Endodermal cell (in vitro differentiated cells): ENCODE measurements around the gene GZMA. TPM values are rescaled to one million over a fixed set of nuclear protein-coding genes. Genes with fewer than 3 reads are reported as not detected.

ENCODE experiments used
- DNase-seq: peaks from one replicate; pipeline ENCODE4 v3.0.0-alpha.2; 2017
- H3K27ac ChIP-seq: 2 replicates; pipeline ENCODE4 v1.5.1; 2013; ENCODE audit warnings: mild to moderate bottlenecking, low read depth, low read length, moderate library complexity
- H3K27me3 ChIP-seq: 2 replicates; pipeline ENCODE4 v1.6.1; 2013; ENCODE audit warnings: mild to moderate bottlenecking, low read length, moderate library complexity; ENCODE audit not compliant: insufficient read depth, control insufficient read depth, poor library complexity, severe bottlenecking
- H3K36me3 ChIP-seq: 2 replicates; pipeline ENCODE4 v1.7.0; 2013; ENCODE audit warnings: mild to moderate bottlenecking, low read length, moderate library complexity; ENCODE audit not compliant: control insufficient read depth, insufficient read depth
- H3K4me1 ChIP-seq: one replicate; pipeline ENCODE4 v1.7.0; 2013; ENCODE audit warnings: low read length; ENCODE audit not compliant: control insufficient read depth, insufficient read depth
- H3K4me3 ChIP-seq: 2 replicates; pipeline ENCODE4 v1.5.1; 2013; ENCODE audit warnings: mild to moderate bottlenecking, low read length, moderate library complexity
- H3K9ac ChIP-seq: 2 replicates; pipeline ENCODE4 v1.6.1; 2013; ENCODE audit warnings: mild to moderate bottlenecking, low read length, moderate library complexity; ENCODE audit not compliant: poor library complexity, severe bottlenecking; ENCODE audit errors: extremely low read depth
- H3K9me3 ChIP-seq: 2 replicates; pipeline ENCODE4 v1.6.1; 2013; ENCODE audit warnings: mild to moderate bottlenecking, low read length, moderate library complexity; ENCODE audit not compliant: control insufficient read depth
- H3K27ac Mint-ChIP-seq: 2 replicates; pipeline ENCODE4 v1.8.0; 2020; ENCODE audit warnings: mixed read lengths
- H3K27me3 Mint-ChIP-seq: 2 replicates; pipeline ENCODE4 v1.8.0; 2021; ENCODE audit warnings: mild to moderate bottlenecking, mixed read lengths; ENCODE audit not compliant: insufficient read depth
- H3K36me3 Mint-ChIP-seq: 2 replicates; pipeline ENCODE4 v1.8.0; 2020; ENCODE audit warnings: low read depth, mixed read lengths
- H3K4me1 Mint-ChIP-seq: 2 replicates; pipeline ENCODE4 v1.8.0; 2020; ENCODE audit warnings: mixed read lengths
- H3K4me3 Mint-ChIP-seq: 2 replicates; pipeline ENCODE4 v1.8.0; 2020; ENCODE audit warnings: mild to moderate bottlenecking, moderate library complexity, mixed read lengths
- H3K9me3 Mint-ChIP-seq: 2 replicates; pipeline ENCODE4 v1.8.0; 2020; ENCODE audit warnings: mild to moderate bottlenecking, mixed read lengths
- CTCF ChIP-seq: fragments of 200-600 bp; sonication (generic); conservative IDR thresholded peaks from 2 replicates; pipeline ENCODE4 v1.5.0; 2021; ENCODE audit warnings: antibody characterized with exemption, mild to moderate bottlenecking
- WGBS, 2 experiments: methylation state at CpG; one replicate each; pipeline versions ENCODE4 v1.1.5 to v1.1.7; 2013; ENCODE audit warnings: missing lambda C conversion rate in 2 of 2, mixed read lengths in 1 of 2; ENCODE audit not compliant: insufficient coverage in 1 of 2, insufficient read length in 1 of 2; 5-methylcytosine and 5-hydroxymethylcytosine counted together
- total RNA-seq, 2 donors: library from RNA; stranded (reverse); fragmentation: NEBNext Ultra II Directional in 1 of 2; extraction: Animal tissue kit (Norgen Biotek cat#: 25700) in 1 of 2; gene quantifications; 2 replicates in 1 of 2; 3 replicates in 1 of 2; pipeline ENCODE4 v1.2.1, GENCODE V29; 2021

Gene GZMA
- total RNA-seq, 2 donors from 2014 or later = 0.31 TPM; not detected in 1

DNA sequence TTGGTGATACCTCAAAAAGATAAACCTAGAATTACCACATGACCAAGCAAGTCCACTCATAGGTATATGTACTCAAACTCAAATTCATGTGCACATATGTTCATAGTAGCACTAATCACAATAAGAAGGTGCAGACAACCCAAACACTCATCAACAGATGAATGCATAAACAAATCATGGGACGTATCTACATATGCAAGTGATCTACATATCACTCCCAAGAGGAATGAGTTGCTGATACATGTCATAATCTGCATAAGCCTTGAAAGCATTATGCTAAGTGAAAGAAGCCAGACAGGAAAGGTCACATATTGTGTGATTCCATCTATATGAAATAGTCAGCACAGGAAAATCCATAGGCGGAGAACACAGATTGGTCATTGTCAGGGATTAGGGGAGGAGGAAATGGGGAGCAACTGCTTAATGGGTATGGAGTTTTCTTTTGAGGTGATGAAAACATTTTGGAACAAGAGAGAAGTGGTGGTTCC is 46.9 kb downstream of the GZMA start:
- H3K4me1 Mint-ChIP-seq = peaks cover 6% of the 10 kb centered on the region
- no peak for TF ChIP-seq CTCF
- no peaks in the 10 kb centered on the region for H3K36me3 ChIP-seq
- H3K27me3 Mint-ChIP-seq = peaks cover 16% of the 10 kb centered on the region
- H3K4me3 Mint-ChIP-seq = no peak overlapping the region
- H3K9ac ChIP-seq = no peak overlapping the region
- no peak for DNase-seq
- WGBS, 2 experiments = 95 to 100% methylated on average over 1 to 2 of the region's 2 CpGs
- no peak overlapping the region for H3K27ac Mint-ChIP-seq
- no peak overlapping the region for H3K27ac ChIP-seq
- no peaks in the 10 kb centered on the region for H3K27me3 ChIP-seq
- no peaks in the 10 kb centered on the region for H3K36me3 Mint-ChIP-seq
- peaks cover 2% of the 10 kb centered on the region for H3K9me3 Mint-ChIP-seq
- H3K4me1 ChIP-seq = no peaks in the 10 kb centered on the region
- no peak overlapping the region for H3K4me3 ChIP-seq
- no peaks in the 10 kb centered on the region for H3K9me3 ChIP-seq

GRCh38 chr5:55151923-55152842 is 49.7 kb downstream of the GZMA start:
- Histone ChIP-seq H3K4me3 (no peak overlapping the region), H3K36me3 (no peaks in the 10 kb centered on the region), H3K4me1 (no peaks in the 10 kb centered on the region), H3K9me3 (no peaks in the 10 kb centered on the region), H3K27me3 (no peaks in the 10 kb centered on the region), H3K9ac (no peak overlapping the region), H3K27ac (no peak overlapping the region)
- peaks cover 29% of the 10 kb centered on the region for H3K27me3 Mint-ChIP-seq
- H3K4me1 Mint-ChIP-seq = no peaks in the 10 kb centered on the region
- peaks cover 4% of the 10 kb centered on the region for H3K9me3 Mint-ChIP-seq
- H3K36me3 Mint-ChIP-seq = no peaks in the 10 kb centered on the region
- DNase-seq = no peak
- TF ChIP-seq CTCF = no peak
- H3K4me3 Mint-ChIP-seq = no peak overlapping the region
- WGBS, 2 experiments = 67 to 91% methylated on average over 1 to 4 of the region's 5 CpGs
- no peak overlapping the region for H3K27ac Mint-ChIP-seq

DNA sequence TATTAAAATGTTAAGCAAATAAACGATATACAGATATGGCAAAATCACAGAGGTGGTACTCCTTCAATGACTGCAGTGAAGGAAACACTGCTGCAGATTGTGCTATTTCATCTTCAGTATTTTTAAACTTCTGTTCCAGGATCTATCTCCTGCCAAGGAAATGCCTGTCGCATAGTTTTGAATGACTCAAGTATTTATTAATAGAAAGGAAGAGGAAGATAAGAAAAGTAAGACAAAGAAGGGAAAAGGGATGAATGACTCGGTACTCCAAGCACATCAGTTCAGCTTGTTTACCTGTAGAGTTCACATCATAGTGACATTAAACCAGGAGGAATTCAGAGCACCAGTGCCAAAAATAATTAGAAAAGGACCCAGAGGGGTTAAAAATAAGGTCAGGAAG is 52.4 kb downstream of the GZMA start:
- 89 to 92% methylated on average over 3 of the region's 3 CpGs for WGBS, 2 experiments
- no peak overlapping the region for H3K9ac ChIP-seq
- Mint-ChIP-seq H3K27ac (no peak overlapping the region), H3K27me3 (peaks cover 29% of the 10 kb centered on the region), H3K4me1 (peaks cover 2% of the 10 kb centered on the region), H3K4me3 (no peak overlapping the region), H3K36me3 (no peaks in the 10 kb centered on the region), H3K9me3 (peaks cover 4% of the 10 kb centered on the region)
- DNase-seq = no peak
- no peaks in the 10 kb centered on the region for H3K36me3 ChIP-seq
- no peak overlapping the region for H3K4me3 ChIP-seq
- H3K27ac ChIP-seq = no peak overlapping the region
- H3K27me3 ChIP-seq = no peaks in the 10 kb centered on the region
- TF ChIP-seq CTCF = no peak
- H3K9me3 ChIP-seq = no peaks in the 10 kb centered on the region
- no peaks in the 10 kb centered on the region for H3K4me1 ChIP-seq

Other genes with a start within 250 kb of the GZMA start
- gene ESM1, start 117.1 kb upstream of the GZMA start, total RNA-seq = not detected
- under 1 TPM in 1 of 2 donors, not detected in 1; 0.29 TPM for gene GZMK, start 78.4 kb upstream of the GZMA start, total RNA-seq
- gene GPX8, start 57.5 kb downstream of the GZMA start, total RNA-seq = 10 to 100 TPM; 47.9 to 68.9 TPM
- gene CDC20B, start 70.5 kb downstream of the GZMA start, total RNA-seq = under 1 TPM; 0.13 to 0.20 TPM
- gene MCIDAS, start 124.7 kb downstream of the GZMA start, total RNA-seq = 1 to 10 TPM in 1 of 2 donors, under 1 TPM in 1; 0.58 to 1.4 TPM
- 1 to 10 TPM; 5.1 to 9.7 TPM for gene CCNO, start 131.0 kb downstream of the GZMA start, total RNA-seq
- gene DHX29, start 205.0 kb downstream of the GZMA start, total RNA-seq = 10 to 100 TPM; 27.9 to 29.0 TPM
- gene MTREX, start 205.3 kb downstream of the GZMA start, total RNA-seq = 100 to 1,000 TPM in 1 of 2 donors, 10 to 100 TPM in 1; 91.0 to 106 TPM